K562 (cell line): ENCODE data around the gene MLYCD. TPM values are rescaled to one million over a fixed set of nuclear protein-coding genes. Genes with fewer than 3 reads are reported as not detected.

Source experiments
- ATAC-seq: fragments of 200-7000 bp; cut with Tn5 transposase; 3 replicates; pipeline ENCODE4 v1.9.1; 2020; ENCODE audit warnings: moderate library complexity
- BruUV-seq: library from RNA; stranded (reverse); fragments of 400-500 nt; replicated peaks from 2 replicates; lab custom pipeline; 2021; lab: Mats Ljungman, UMichigan
- CTCF ChIA-PET: fragments of 300-600 bp; formaldehyde crosslinking; extraction: SDS; loops from one replicate; lab custom pipeline; 2021; ENCODE audit warnings: low intra/inter-chr PET ratio; lab: Yijun Ruan, JAX
- POLR2A ChIA-PET: fragments of 300-600, 350-650 bp; sonication (Branson Sonifier 250); formaldehyde crosslinking; extraction: SDS; loops from one replicate; lab custom pipeline; 2021; ENCODE audit warnings: antibody characterized with exemption, inconsistent platforms; lab: Yijun Ruan, JAX
- DNase-seq, 4 experiments: peaks; one replicate each; pipeline versions ENCODE4 v3.0.0 to v3.0.0-alpha.2; 2011 to 2018; ENCODE audit warnings: low spot score in 3 of 4, mixed read lengths in 3 of 4; ENCODE audit errors: extremely low read depth in 1 of 4
- FAIRE-seq: peaks from 2 replicates; lab custom pipeline; 2011; peaks lifted over from hg19 to GRCh38; lab: Jason Lieb, UNC
- H2AFZ ChIP-seq: 2 replicates; pipeline ENCODE4 v1.6.0; 2011; ENCODE audit warnings: low read depth, low read length, control low read depth, inconsistent platforms
- H3K27ac ChIP-seq: fragments of 200-600 bp; 3 replicates; pipeline ENCODE4 v1.8.0; 2011; ENCODE audit warnings: low read depth, mild to moderate bottlenecking, control low read depth, inconsistent platforms, low read length, moderate library complexity, mixed read lengths; ENCODE audit errors: extremely low read depth
- H3K27me3 ChIP-seq, 2 experiments: fragments of 300-600 bp in 1 of 2; 2 replicates in 1 of 2; 3 replicates in 1 of 2; pipeline versions ENCODE4 v1.6.0 to v1.8.0; 2011; ENCODE audit warnings: inconsistent platforms in 2 of 2, low read length in 2 of 2, mild to moderate bottlenecking in 1 of 2, mixed read lengths in 1 of 2, moderate library complexity in 1 of 2; ENCODE audit not compliant: control insufficient read depth in 2 of 2, insufficient read depth in 2 of 2
- H3K36me3 ChIP-seq: fragments of 300-600 bp; 3 replicates; pipeline ENCODE4 v1.8.0; 2011; ENCODE audit warnings: mild to moderate bottlenecking, low read length, inconsistent platforms; ENCODE audit not compliant: control insufficient read depth, insufficient read depth
- H3K4me1 ChIP-seq, 2 experiments: fragments of 200-600 bp in 1 of 2; replicated peaks in 1 of 2; 2 replicates in 1 of 2; 3 replicates in 1 of 2; pipeline versions ENCODE4 v1.5.1 to v1.8.0; 2011; ENCODE audit warnings: inconsistent platforms in 2 of 2, low read length in 2 of 2, mild to moderate bottlenecking in 1 of 2, mixed read lengths in 1 of 2, moderate library complexity in 1 of 2; ENCODE audit not compliant: control insufficient read depth in 2 of 2, insufficient read depth in 2 of 2
- H3K4me2 ChIP-seq: 2 replicates; pipeline ENCODE4 v1.6.1; 2011; ENCODE audit warnings: low read length, control low read depth, inconsistent platforms, mixed read lengths; ENCODE audit not compliant: insufficient read depth
- H3K4me3 ChIP-seq: fragments of 200-600 bp; sonication (generic), shearing (Covaris generic); 2 replicates; pipeline ENCODE4 v1.5.1; 2016; ENCODE audit warnings: control low read depth, inconsistent platforms
- H3K79me2 ChIP-seq: fragments of 200-600 bp; 3 replicates; pipeline ENCODE4 v1.8.0; 2011; ENCODE audit warnings: low read length, inconsistent platforms; ENCODE audit not compliant: control insufficient read depth, insufficient read depth
- H3K9ac ChIP-seq, 2 experiments: 2 replicates each; pipeline versions ENCODE4 v1.6.0 to v1.6.1; 2011; ENCODE audit warnings: low read depth in 2 of 2, low read length in 2 of 2, control low read depth in 1 of 2, inconsistent platforms in 1 of 2, mild to moderate bottlenecking in 1 of 2, mixed read lengths in 1 of 2; ENCODE audit not compliant: insufficient read depth in 1 of 2
- H3K9me1 ChIP-seq: one replicate; pipeline ENCODE4 v1.6.0; 2011; ENCODE audit warnings: inconsistent platforms, mild to moderate bottlenecking, low read length, moderate library complexity; ENCODE audit not compliant: control insufficient read depth, insufficient read depth
- H3K9me3 ChIP-seq: replicated peaks from 2 replicates; pipeline ENCODE4 v1.5.1; 2011; ENCODE audit warnings: low read depth, low read length, inconsistent platforms; ENCODE audit not compliant: control insufficient read depth, insufficient read depth
- H4K20me1 ChIP-seq: replicated peaks from 2 replicates; pipeline ENCODE4 v1.6.1; 2011; ENCODE audit warnings: low read length, inconsistent platforms, mixed read lengths; ENCODE audit not compliant: control insufficient read depth, insufficient read depth
- CEBPZ ChIP-seq: fragments of 150-350 bp; IDR thresholded peaks from 2 replicates; pipeline ENCODE4 v1.6.1; 2014; ENCODE audit warnings: low read depth, mild to moderate bottlenecking, low read length, borderline replicate concordance
- FOXJ3 ChIP-seq: sonication (generic); formaldehyde crosslinking; IDR thresholded peaks from 2 replicates; pipeline ENCODE4 v1.4.0; 2020; ENCODE audit warnings: mild to moderate bottlenecking, missing genetic modification reagents
- FUS ChIP-seq: fragments of 200-400 bp; formaldehyde crosslinking; optimal IDR thresholded peaks from 2 replicates; pipeline ENCODE3; 2017; ENCODE audit warnings: low read depth, low read length
- ILK ChIP-seq: fragments of 450-650 bp; IDR thresholded peaks from 2 replicates; pipeline ENCODE4 v1.6.1; 2016; ENCODE audit warnings: missing genetic modification characterization, low read depth, mild to moderate bottlenecking, missing compliant biosample characterization, moderate library complexity, borderline replicate concordance
- MTA1 ChIP-seq: fragments of 450-650 bp; IDR thresholded peaks from 2 replicates; pipeline ENCODE4 v1.6.1; 2017; ENCODE audit warnings: borderline replicate concordance
- THRA ChIP-seq: fragments of 450-650 bp; IDR thresholded peaks from 2 replicates; pipeline ENCODE4 v1.6.1; 2017; ENCODE audit warnings: mild to moderate bottlenecking, moderate library complexity
- ZBTB17 ChIP-seq: fragments of 450-650 bp; formaldehyde crosslinking; IDR thresholded peaks from 2 replicates; pipeline ENCODE4 v1.4.0; 2020; ENCODE audit warnings: mild to moderate bottlenecking
- ZBTB33 ChIP-seq: sonication (generic); formaldehyde crosslinking; IDR thresholded peaks from 2 replicates; pipeline ENCODE4 v1.8.1; 2023; ENCODE audit warnings: mild to moderate bottlenecking, missing genetic modification reagents
- WGBS: fragments of 100-300 bp; shearing (Covaris generic); methylation state at CpG from one replicate; pipeline ENCODE4 v1.1.6; 2016; ENCODE audit warnings: low coverage, mixed read lengths; ENCODE audit not compliant: insufficient coverage; ENCODE audit errors: missing lambda C conversion rate; 5-methylcytosine and 5-hydroxymethylcytosine counted together
- in situ Hi-C: fragments of 300-500 bp; cut with MboI; formaldehyde crosslinking; loops from 4 replicates; pipeline ENCODE4 v1.15.0; 2018; ENCODE audit warnings: inconsistent platforms, mixed read lengths
- intact Hi-C: fragments of 100-400 bp; cut with micrococcal nuclease; formaldehyde crosslinking; loops from 2 replicates; pipeline ENCODE4 v1.14.2; 2022
- polyA plus RNA-seq, 8 experiments: library from polyadenylated mRNA; depleted of rRNA in 4 of 8; stranded (reverse) in 5 of 8; unstranded in 3 of 8; fragments of >200 nt; fragmentation: Nextera tagmentation in 2 of 8; fragmentation: Illumina TruSeq in 1 of 8; extraction: Ambion mirVana in 2 of 8; extraction: Trizol in 1 of 8; gene quantifications; 2 replicates each; pipeline versions ENCODE4 v1.2.1 to v1.2.3, GENCODE V29; 2011 to 2014; ENCODE audit warnings: inconsistent platforms in 1 of 8, missing spikeins in 1 of 8
- total RNA-seq, 7 experiments: library from RNA; depleted of rRNA in 6 of 7; stranded (reverse); fragments of >200 nt in 6 of 7; fragmentation: Illumina TruSeq in 2 of 7; extraction: Trizol in 2 of 7; gene quantifications; 2 replicates each; pipeline versions ENCODE4 v1.2.1 to v1.2.3, GENCODE V29; 2011 to 2021; ENCODE audit warnings: low replicate concordance in 1 of 7

Gene MLYCD
- total and polyA plus RNA-seq, 9 of the 15 experiments (the other 6 are each of a cell fraction or from before 2014, with no cell fraction given) = 0.15 to 2.0 (median 1.0) TPM

GRCh38 chr16:83915081-83915480 lies 16.2 kb downstream of the MLYCD start:
- 79% methylated on average over 22 of the region's 22 CpGs for WGBS
- BruUV-seq = no TSS peak
- intact Hi-C loops = no loop called here
- in situ Hi-C loops = no loop called here
- DNase-seq = no peak
- Histone ChIP-seq H3K4me1 (peaks cover 0 to 10% of the 10 kb centered on the region in 2 experiments; a peak in 2 of 5 replicates), H3K9me1 (no peaks in the 10 kb centered on the region), H3K27me3 (peaks cover 0 to 20% of the 10 kb centered on the region in 2 experiments; a peak in 3 of 5 replicates), H3K4me2 (no peak overlapping the region), H3K36me3 (no peaks in the 10 kb centered on the region), H3K79me2 (no peaks in the 10 kb centered on the region), H3K9ac (no peak overlapping the region), H3K27ac (no peak overlapping the region), H4K20me1 (0 out of 2 replicates have a peak, but pooled peaks cover 6% of the 10 kb centered on the region), H3K4me3 (no peak overlapping the region), H3K9me3 (no peaks in the 10 kb centered on the region; the same call in 1 of the 2 replicates), H2AFZ (no peak overlapping the region)
- no peak for ATAC-seq
- POLR2A ChIA-PET = no interaction called here
- 0 out of 2 replicates have a peak, but pooled peaks have one; percentile 31 for TF ChIP-seq ZBTB33 (CRISPR knock-in tag)
- TF ChIP-seq ILK = no peak
- FAIRE-seq = no peak
- CTCF ChIA-PET = no interaction called here

- BruUV-seq = no TSS peak
- Histone ChIP-seq H3K4me3 (no peak overlapping the region), H3K4me1 (peaks cover 0 to 10% of the 10 kb centered on the region in 2 experiments; a peak in 2 of 5 replicates), H4K20me1 (0 out of 2 replicates have a peak, but pooled peaks cover 6% of the 10 kb centered on the region), H3K9ac (no peak overlapping the region), H3K9me3 (no peaks in the 10 kb centered on the region; the same call in 1 of the 2 replicates), H3K27ac (no peak overlapping the region), H3K27me3 (peaks cover 0 to 24% of the 10 kb centered on the region in 2 experiments; a peak in 3 of 5 replicates), H2AFZ (no peak overlapping the region), H3K4me2 (no peak overlapping the region), H3K9me1 (no peaks in the 10 kb centered on the region), H3K79me2 (no peaks in the 10 kb centered on the region), H3K36me3 (no peaks in the 10 kb centered on the region)
- no peak for FAIRE-seq
- DNase-seq = no peak
- TF ChIP-seq CEBPZ (no peak), ZBTB17 (no peak), MTA1 (no peak), THRA (no peak), FUS (no peak), FOXJ3 (CRISPR knock-in tag) (no peak)
- in situ Hi-C loops = no loop called here
- WGBS = 43% methylated on average over 14 of the region's 14 CpGs
- intact Hi-C loops = no loop called here
- ChIA-PET CTCF (no interaction called here), POLR2A (interaction anchor here (0.7 kb wide), 1 partner anchor 9 kb away, joined by 3 read pairs; no protein-coding TSS in a partner anchor)
- no peak for ATAC-seq
These were observed 16.6 kb downstream of the MLYCD start for GRCh38 chr16:83915491-83915890.
